HG02759 (cell line): ENCODE results near the gene CYP2B6.
"Not testable (repeated sequence)": the region's sequence is repeated elsewhere in the genome, so short reads cannot be mapped to it uniquely, and the experiment has no call there.

Source experiments
- ATAC-seq: cut with Tn5 transposase; IDR thresholded peaks from one replicate; pipeline ENCODE4 v1.9.1; 2021; ENCODE audit warnings: mild to moderate bottlenecking, moderate library complexity; ENCODE audit not compliant: unreplicated experiment

The CYP2B6 gene

DNA sequence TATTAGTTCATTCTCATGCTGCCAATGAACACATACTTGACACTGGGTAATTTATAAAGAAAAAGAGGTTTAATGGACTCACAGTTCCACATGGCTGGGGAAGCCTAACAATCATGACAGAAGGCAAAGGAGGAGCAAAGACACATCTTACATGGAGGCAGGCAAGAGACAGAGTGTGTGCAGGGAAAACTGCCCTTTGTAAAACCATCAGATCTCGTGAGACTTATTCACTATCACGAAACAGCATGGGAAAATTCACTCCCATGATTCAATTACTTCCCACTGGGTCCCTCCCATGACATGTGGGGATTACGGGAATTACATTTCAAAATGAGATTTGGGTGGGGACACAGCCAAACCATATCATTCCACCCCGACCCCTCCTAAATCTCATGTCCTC, 11.3 kb upstream of the CYP2B6 start:
- not testable (repeated sequence) for ATAC-seq

DNA sequence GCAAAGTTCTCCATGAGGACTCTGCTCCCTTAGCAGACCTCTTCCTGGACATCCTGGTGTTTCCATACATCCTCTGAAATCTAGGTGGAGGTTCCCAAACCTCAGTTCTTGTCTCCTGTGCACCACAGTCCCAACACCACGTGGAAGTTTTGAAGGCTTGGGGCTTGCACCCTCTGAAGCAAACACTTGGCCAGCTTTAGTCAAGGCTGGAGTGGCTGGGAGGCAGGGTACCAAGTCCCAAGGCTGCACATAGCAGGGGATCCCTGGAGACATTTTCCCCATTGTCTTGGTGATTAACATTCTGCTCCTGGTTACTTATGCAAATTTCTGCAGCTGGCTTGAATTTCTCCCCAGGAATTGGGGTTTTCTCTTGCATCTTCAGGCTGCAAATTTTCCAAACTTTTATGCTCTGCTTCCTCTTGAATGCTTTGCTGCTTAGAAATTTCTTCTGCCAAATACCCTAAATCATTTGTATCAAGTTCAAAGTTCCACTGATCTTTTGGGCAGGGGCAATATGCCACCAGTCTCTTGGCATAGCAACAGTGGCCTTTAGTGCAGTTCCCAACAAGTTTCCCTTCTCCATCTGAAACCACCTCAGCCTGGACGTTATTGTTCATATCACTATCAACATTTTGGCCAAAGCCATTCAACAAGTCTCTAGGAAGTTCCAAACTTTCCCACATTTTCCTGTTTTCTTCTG, 10.2 kb upstream of the CYP2B6 start:
- not testable (repeated sequence) for ATAC-seq

GRCh38 chr19:40981591-40981990, 9.5 kb upstream of the CYP2B6 start:
- ATAC-seq = no peak

- ATAC-seq = no peak
These were observed 8.4 kb upstream of the CYP2B6 start for GRCh38 chr19:40982594-40983101.

DNA sequence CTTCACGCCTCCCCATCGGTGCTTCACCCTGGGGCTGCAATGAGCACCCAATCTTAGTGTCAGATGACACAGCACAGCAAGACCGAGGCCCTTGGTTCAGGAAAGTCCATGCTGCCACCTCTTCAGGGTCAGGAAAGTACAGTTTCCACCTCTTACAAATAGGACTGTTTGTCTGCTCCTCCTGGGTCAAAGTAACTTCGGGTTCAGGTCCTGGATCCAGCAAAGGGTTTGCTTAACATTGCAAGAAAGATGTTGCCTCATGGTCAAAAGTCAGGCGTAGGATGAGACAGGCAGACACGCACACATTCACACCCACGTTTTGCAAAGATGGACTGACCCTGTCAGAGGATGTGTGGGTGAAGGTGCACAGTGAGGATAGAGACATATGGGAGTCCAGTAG, 1.6 kb upstream of the CYP2B6 start:
- no peak for ATAC-seq

DNA sequence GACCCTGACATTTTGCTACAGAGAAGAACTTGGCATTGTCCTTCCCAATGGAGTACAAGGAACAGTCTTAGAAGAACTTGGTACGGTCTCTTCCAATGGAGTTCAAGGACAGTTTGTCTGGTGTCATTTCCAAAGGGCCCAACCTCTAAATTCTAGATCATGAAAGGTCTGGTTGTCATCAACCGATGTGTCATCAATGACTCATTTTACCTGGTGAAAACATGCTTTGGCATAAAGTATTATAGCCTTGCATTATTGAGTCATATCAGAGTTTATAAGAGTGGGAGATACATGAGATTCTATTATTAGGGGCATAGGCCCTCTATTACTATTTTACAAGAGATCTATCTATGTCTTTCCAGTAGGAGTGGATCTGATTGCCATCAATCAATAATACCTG, 4.3 kb downstream of the CYP2B6 start:
- no peak for ATAC-seq

- not testable (repeated sequence) for ATAC-seq
These were observed 7.9 kb downstream of the CYP2B6 start for GRCh38 chr19:40999018-40999417.

DNA sequence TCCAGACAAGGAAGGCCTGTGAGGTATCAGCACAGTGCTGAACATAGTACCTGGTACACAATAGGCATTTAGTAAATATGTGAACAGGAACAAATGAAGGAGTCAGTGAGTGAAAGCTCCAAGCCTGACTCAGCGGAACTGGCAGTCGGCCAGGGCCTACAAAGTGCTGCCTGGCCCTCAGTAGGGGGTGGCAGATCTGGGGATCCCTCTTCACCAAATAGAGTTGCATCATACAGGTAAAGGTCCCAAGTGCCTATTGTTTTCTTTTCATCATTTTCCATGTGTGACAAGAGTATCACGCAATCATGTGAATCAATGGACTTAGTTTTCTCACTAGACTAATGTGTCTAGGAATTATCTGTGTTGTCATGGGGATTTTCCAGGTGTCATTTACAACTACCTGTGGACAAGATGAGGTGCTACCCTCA, 9.2 kb downstream of the CYP2B6 start:
- ATAC-seq = no peak

GRCh38 chr19:41001243-41001971, 10.3 kb downstream of the CYP2B6 start:
- no peak for ATAC-seq

DNA sequence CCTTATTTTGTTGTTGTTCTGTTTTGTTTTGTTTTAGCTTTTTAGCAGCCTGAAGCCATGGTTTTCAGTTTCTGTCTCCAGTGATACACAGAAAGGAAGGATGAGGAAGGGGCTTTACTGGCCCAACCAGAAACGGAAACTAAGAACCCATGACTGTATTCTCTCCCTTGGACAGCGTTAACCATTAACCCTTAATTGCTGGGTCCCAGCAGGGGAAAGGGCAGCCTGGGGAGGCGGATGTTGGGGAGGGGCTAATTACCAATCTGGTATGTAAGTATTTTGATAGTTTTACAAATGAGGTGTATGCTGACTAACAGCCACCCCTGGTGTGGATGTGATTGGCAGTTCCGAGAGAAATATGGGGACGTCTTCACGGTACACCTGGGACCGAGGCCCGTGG, 12.6 kb downstream of the CYP2B6 start:
- not testable (repeated sequence) for ATAC-seq

GRCh38 chr19:41009700-41010235, 18.7 kb downstream of the CYP2B6 start:
- no peak for ATAC-seq

- ATAC-seq = no peak
These were observed 22.3 kb downstream of the CYP2B6 start for GRCh38 chr19:41013359-41013758.

DNA sequence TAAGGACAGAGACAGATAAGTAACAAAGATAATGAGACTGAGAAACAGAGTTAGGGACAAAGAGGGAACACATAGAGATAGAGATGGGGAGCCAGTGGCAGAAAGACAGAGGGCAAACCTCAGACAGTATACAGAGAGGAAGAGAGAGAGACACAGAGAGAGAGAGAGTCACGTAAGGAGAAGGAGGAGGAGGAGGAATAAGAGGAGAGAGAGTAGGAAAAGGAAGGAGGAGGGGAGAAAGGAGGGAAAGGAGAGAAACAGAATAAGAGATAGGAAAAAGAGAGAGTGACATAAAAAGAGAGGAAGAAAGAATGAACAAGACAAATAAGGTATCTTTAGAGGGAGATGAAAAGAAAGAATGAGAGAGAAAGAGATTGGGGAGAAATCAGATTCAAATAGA, 23.6 kb downstream of the CYP2B6 start:
- no peak for ATAC-seq

DNA sequence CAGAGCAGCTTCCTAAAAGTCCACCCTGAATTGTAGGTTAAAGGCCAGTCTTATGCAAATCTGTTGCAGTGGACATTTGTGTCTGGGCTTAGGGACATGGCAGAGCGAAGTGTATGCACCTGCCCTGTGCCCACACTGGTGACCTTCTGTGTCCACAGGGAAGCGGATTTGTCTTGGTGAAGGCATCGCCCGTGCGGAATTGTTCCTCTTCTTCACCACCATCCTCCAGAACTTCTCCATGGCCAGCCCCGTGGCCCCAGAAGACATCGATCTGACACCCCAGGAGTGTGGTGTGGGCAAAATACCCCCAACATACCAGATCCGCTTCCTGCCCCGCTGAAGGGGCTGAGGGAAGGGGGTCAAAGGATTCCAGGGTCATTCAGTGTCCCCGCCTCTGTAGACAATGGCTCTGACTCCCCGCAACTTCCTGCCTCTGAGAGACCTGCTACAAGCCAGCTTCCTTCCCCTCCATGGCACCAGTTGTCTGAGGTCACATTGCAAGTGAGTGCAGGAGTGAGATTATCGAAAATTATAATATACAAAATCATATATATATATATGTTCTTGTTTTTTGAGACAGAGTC, 25.5 kb downstream of the CYP2B6 start:
- ATAC-seq = no peak

DNA sequence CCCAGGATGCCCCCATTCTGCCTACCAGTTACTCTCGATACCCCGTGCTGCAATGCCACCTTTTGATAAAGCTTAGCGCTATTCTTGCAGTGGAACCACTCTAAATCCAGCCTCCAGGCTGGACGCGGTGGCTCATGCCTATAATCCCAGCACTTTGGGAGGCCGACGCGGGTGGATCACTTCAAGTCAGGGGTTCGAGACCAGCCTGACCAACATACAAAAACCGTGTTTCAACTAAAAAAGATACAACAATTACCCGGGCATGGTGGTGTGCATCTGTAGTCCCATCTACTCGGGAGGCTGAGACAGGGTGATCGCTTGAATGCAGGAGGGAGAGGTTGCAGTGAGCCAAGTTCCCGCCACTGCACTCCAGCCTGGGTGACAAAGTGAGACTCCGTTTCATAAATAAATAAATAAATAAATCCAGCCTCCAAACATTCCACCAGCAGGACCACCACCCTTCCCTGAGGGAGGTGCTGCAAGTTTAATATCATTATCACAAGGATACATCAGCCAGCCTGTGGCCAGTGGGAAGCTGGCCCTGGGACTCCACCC, 27.7 kb downstream of the CYP2B6 start:
- ATAC-seq = no peak

DNA sequence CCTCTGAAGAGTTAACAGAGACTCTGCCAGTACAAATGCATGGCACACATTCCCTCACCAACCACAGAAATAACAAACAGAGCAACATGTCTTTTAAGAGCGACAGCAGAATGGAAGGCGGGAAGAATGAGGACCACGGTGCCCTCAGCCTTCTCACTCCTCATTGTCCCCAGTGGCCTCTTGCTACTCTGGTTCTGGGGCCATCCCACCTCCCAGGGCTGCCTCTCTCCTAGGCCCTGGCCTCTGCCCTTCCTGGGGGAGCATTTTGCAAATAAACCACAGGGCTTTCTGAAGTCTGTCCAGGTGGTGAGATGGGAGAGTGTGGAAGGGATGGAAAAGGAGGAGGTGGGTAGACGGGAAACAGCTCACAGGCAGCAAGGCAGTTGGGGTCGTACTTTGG, 28.3 kb downstream of the CYP2B6 start:
- ATAC-seq = no peak

DNA sequence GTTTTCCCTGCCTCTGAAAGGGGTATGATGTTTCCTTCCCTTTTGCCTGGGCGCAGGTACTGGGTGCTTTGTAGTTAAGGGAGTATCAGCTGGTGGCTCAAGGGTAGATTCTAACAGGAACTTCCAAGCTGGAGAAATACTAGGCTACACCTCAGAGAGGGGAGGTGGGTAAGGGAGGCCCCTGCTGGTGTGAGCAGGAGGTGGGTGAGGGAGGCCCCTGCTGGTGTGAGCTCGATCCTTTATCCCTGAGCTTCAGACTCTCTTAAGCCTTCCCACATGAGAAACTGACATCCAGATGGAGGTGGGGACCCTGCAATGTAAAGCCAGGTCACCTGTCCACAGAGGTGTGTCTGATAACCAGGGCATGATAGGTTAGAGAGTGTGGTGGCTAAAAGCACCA, 32.1 kb downstream of the CYP2B6 start:
- ATAC-seq = no peak

DNA sequence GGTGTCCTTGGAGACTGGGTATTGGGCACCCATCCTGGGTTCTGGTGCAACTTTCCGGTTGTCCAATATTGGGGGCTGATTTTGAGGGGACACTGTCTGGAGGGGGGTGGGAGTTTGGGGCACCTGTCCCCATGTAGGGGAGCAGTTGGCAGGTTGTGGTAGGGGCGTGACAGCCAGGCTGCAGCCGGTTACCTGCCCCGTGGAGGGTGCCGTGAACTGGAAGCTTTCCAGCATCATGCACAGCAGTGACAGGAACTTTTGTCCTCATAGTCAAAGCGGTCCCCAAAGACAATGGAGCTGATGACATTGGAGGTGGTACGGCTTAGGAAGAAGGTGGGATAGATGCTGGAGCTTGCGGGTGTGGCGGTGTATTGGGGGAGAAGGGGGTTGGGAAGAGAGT, 34.3 kb downstream of the CYP2B6 start:
- no peak for ATAC-seq

- no peak for ATAC-seq
These were observed 34.8 kb downstream of the CYP2B6 start for GRCh38 chr19:41025871-41026270.

- ATAC-seq = no peak
These were observed 36.3 kb downstream of the CYP2B6 start for GRCh38 chr19:41027273-41027967.
